Measurements from ENCODE around the gene SIRT3.

The SIRT3 gene

GRCh38 chr11:235997-236773, at the start of gene SIRT3:
TSS of gene SIRT3 (minus strand) at chr11:236342. CDS start at chr11:236328, 14 bp downstream.
- DNase-seq = peak; percentile 90 to 91

GRCh38 chr11:285894-286220, 49.7 kb upstream of the SIRT3 start:
- peak in 1 of 2 donors; percentile 7 for DNase-seq

GRCh38 chr11:285021-285893, 49.1 kb upstream of the SIRT3 start:
- peak in 1 of 2 donors; percentile 9 for DNase-seq

- DNase-seq = peak in 1 of 2 donors; percentile 9
These were observed 48.2 kb upstream of the SIRT3 start for GRCh38 chr11:284105-285020.

- peak in 1 of 2 donors; percentile 3 for DNase-seq
These were observed 47.4 kb upstream of the SIRT3 start for GRCh38 chr11:283405-284104.

GRCh38 chr11:282630-283360, 46.7 kb upstream of the SIRT3 start:
- peak in 1 of 2 donors; percentile 9 for DNase-seq

- DNase-seq = peak in 1 of 2 donors; percentile 8
These were observed 46.0 kb upstream of the SIRT3 start for GRCh38 chr11:282171-282570.

- peak in 1 of 2 donors; percentile 2 for DNase-seq
These were observed 45.5 kb upstream of the SIRT3 start for GRCh38 chr11:281486-282161.

- DNase-seq = peak; percentile 29 to 38
These were observed 44.8 kb upstream of the SIRT3 start for GRCh38 chr11:280706-281485.

GRCh38 chr11:279966-280705, 44.0 kb upstream of the SIRT3 start:
- DNase-seq = peak; percentile 46 to 56

- DNase-seq = peak in 1 of 2 donors; percentile 15
These were observed 43.2 kb upstream of the SIRT3 start for GRCh38 chr11:279040-279965.

- peak in 1 of 2 donors; percentile 13 for DNase-seq
These were observed 42.1 kb upstream of the SIRT3 start, which contains the start of gene NLRP6 for GRCh38 chr11:278001-278951. TSS of gene NLRP6 (plus strand) at chr11:278407. CDS start at chr11:278570, 163 bp downstream.

- no peak for DNase-seq
These were observed 40.1 kb upstream of the SIRT3 start for GRCh38 chr11:276219-276618.

GRCh38 chr11:272931-273198, 36.7 kb upstream of the SIRT3 start:
- DNase-seq = no peak

- peak in 1 of 2 donors; percentile 10 for DNase-seq
These were observed 36.2 kb upstream of the SIRT3 start for GRCh38 chr11:272195-272930.

- DNase-seq = peak in 1 of 2 donors; percentile 10
These were observed 35.2 kb upstream of the SIRT3 start for GRCh38 chr11:271319-271715.

All from CD4-positive, alpha-beta T cell treated with Interleukin-4 for 1 hour (primary cell).